Thymus (tissue), 2 donors: ENCODE results near the gene PHAX. TPM values are rescaled to one million over a fixed set of nuclear protein-coding genes. Genes with fewer than 3 reads are reported as not detected.

Source experiments
- polyA plus RNA-seq: library from polyadenylated mRNA; stranded (reverse); fragments of 200-250 nt; gene quantifications from one replicate; pipeline ENCODE4 v1.2.3, GENCODE V29; 2013
- total RNA-seq: library from RNA; stranded (reverse); fragments of 120-200 nt; gene quantifications from one replicate; pipeline ENCODE4 v1.2.4, GENCODE V29; 2013
- donor health status: healthy.

Gene PHAX
- total and polyA plus RNA-seq, 2 donors, result 28.2 to 42.2 TPM

Other genes starting within 250 kb of the PHAX start
- 14.8 TPM for gene GRAMD2B, start 177.5 kb upstream of the PHAX start, total RNA-seq
- gene GRAMD2B, start 177.5 kb upstream of the PHAX start, polyA plus RNA-seq, result 38.4 TPM
- gene ALDH7A1, start 5.7 kb upstream of the PHAX start, total RNA-seq, result 12.3 TPM
- 29.9 TPM for gene ALDH7A1, start 5.7 kb upstream of the PHAX start, polyA plus RNA-seq
- gene LMNB1, start 176.2 kb downstream of the PHAX start, total RNA-seq, result 120 TPM
- 27.2 TPM for gene LMNB1, start 176.2 kb downstream of the PHAX start, polyA plus RNA-seq